ENCODE results near the gene SH2D2A.

DNA sequence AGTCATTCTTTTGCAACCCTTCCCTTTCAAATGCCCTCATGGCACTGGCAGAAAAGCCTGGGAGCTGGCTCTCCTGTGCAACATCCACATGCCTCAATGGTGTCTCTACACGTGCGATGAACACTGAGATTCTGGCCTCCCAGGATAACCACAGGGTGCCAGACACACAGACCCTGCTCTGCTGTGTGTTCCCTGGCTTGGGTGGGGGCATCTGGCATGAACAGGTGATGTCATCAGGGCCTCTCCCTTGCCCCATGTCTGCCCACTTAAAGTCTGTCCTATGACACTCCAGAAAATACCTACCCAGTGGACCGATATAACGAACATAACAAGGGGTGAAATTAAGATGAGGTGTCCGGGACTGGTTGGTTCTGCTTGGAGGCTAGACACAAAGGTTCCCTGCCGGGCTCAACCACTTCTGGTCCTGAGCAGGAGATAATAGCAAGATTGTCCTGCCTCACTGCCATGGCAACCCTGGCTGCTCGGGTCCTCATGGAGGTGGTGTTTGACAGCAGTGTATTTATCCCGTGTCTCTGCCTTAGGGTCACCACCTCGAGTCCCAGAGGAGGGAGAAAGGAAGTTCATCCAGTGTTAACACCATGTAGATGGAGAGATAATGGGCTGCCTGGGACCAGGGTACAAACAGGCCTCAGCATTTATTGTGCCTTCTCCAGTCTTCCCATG is 22.9 kb upstream of the SH2D2A start:
- TF ChIP-seq, protein P1, sequence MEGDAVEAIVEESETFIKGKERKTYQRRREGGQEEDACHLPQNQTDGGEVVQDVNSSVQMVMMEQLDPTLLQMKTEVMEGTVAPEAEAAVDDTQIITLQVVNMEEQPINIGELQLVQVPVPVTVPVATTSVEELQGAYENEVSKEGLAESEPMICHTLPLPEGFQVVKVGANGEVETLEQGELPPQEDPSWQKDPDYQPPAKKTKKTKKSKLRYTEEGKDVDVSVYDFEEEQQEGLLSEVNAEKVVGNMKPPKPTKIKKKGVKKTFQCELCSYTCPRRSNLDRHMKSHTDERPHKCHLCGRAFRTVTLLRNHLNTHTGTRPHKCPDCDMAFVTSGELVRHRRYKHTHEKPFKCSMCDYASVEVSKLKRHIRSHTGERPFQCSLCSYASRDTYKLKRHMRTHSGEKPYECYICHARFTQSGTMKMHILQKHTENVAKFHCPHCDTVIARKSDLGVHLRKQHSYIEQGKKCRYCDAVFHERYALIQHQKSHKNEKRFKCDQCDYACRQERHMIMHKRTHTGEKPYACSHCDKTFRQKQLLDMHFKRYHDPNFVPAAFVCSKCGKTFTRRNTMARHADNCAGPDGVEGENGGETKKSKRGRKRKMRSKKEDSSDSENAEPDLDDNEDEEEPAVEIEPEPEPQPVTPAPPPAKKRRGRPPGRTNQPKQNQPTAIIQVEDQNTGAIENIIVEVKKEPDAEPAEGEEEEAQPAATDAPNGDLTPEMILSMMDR (conservative IDR thresholded peaks at IDR 0.05; ENCODE audit: low read length) = no peak
- no peak for TF ChIP-seq EZH2phosphoT487 (IDR thresholded peaks at IDR 0.05; ENCODE audit: borderline replicate concordance, low read depth, low read length)
